H1 (cell line): ENCODE results near the gene MICOS13. TPM values are rescaled to one million over a fixed set of nuclear protein-coding genes. Genes with fewer than 3 reads are reported as not detected.

Source experiments
- CTCF ChIA-PET: fragments of 300-600 bp; sonication (Branson Sonifier 250); formaldehyde crosslinking; loops from one replicate; lab custom pipeline; 2021; ENCODE audit not compliant: partially characterized antibody; lab: Charles Lee
- POLR2A ChIA-PET: fragments of 300-600 bp; sonication (Branson Sonifier 250); formaldehyde crosslinking; loops from one replicate; lab custom pipeline; 2021; ENCODE audit warnings: inconsistent platforms; ENCODE audit not compliant: partially characterized antibody; lab: Charles Lee
- DNase-seq, 2 experiments: peaks; one replicate each; pipeline versions ENCODE4 v3.0.0 to v3.0.0-alpha.2; 2010 to 2022; ENCODE audit warnings: low spot score in 2 of 2, low read depth in 1 of 2, mixed read lengths in 1 of 2
- FAIRE-seq: peaks from 2 replicates; lab custom pipeline; 2011; peaks lifted over from hg19 to GRCh38; lab: Jason Lieb, UNC
- H2AFZ ChIP-seq: 2 replicates; pipeline ENCODE4 v1.8.1; 2012; ENCODE audit warnings: low read length, inconsistent platforms
- H2AK5ac ChIP-seq: 2 replicates; pipeline ENCODE4 v1.6.1; 2013; ENCODE audit warnings: low read depth, low read length
- H2BK120ac ChIP-seq: replicated peaks from 2 replicates; pipeline ENCODE3; 2013; ENCODE audit warnings: low read depth, low read length, inconsistent platforms
- H2BK12ac ChIP-seq: 2 replicates; pipeline ENCODE4 v1.6.1; 2013; ENCODE audit warnings: low read depth, low read length
- H2BK15ac ChIP-seq: 2 replicates; pipeline ENCODE4 v1.6.1; 2013; ENCODE audit warnings: low read length
- H2BK20ac ChIP-seq: 2 replicates; pipeline ENCODE4 v1.6.1; 2013; ENCODE audit warnings: low read length
- H2BK5ac ChIP-seq: 2 replicates; pipeline ENCODE4 v1.6.1; 2013; ENCODE audit warnings: low read depth, low read length
- H3K14ac ChIP-seq: 2 replicates; pipeline ENCODE4 v1.6.1; 2013; ENCODE audit warnings: inconsistent platforms; ENCODE audit not compliant: insufficient read length
- H3K18ac ChIP-seq: 2 replicates; pipeline ENCODE4 v1.6.1; 2013; ENCODE audit warnings: low read length; ENCODE audit errors: extremely low read depth
- H3K23ac ChIP-seq: 2 replicates; pipeline ENCODE4 v1.6.1; 2013; ENCODE audit warnings: inconsistent platforms; ENCODE audit not compliant: insufficient read length
- H3K23me2 ChIP-seq: 2 replicates; pipeline ENCODE4 v1.6.1; 2013; ENCODE audit warnings: low read depth, low read length
- H3K27ac ChIP-seq: 2 replicates; pipeline ENCODE4 v1.6.1; 2011; ENCODE audit warnings: low read depth, low read length, inconsistent platforms
- H3K27me3 ChIP-seq, 4 experiments: replicated peaks in 1 of 4; 1 replicate in 1 of 4; 2 replicates in 3 of 4; pipeline versions ENCODE4 v1.6.1 to v1.8.1; 2011 to 2013; ENCODE audit warnings: low read length in 3 of 4, mild to moderate bottlenecking in 3 of 4, inconsistent platforms in 2 of 4, mixed read lengths in 2 of 4, moderate library complexity in 1 of 4; ENCODE audit not compliant: control insufficient read depth in 3 of 4, insufficient read depth in 3 of 4; ENCODE audit errors: extremely low read depth in 1 of 4
- H3K36me3 ChIP-seq, 4 experiments: 2 replicates each; pipeline versions ENCODE4 v1.6.1 to v1.8.1; 2011 to 2013; ENCODE audit warnings: mild to moderate bottlenecking in 4 of 4, low read length in 3 of 4, moderate library complexity in 2 of 4, control low read depth in 1 of 4, inconsistent platforms in 1 of 4; ENCODE audit not compliant: insufficient read depth in 4 of 4, control insufficient read depth in 2 of 4
- H3K4ac ChIP-seq: replicated peaks from 2 replicates; pipeline ENCODE3; 2013; ENCODE audit warnings: low read length, low read depth, mixed read lengths, inconsistent platforms; ENCODE audit not compliant: insufficient read length
- H3K4me1 ChIP-seq, 4 experiments: replicated peaks in 1 of 4; 1 replicate in 1 of 4; 2 replicates in 3 of 4; pipeline versions ENCODE4 v1.6.1 to v1.8.1; 2011 to 2013; ENCODE audit warnings: low read length in 3 of 4, inconsistent platforms in 2 of 4, mixed read lengths in 1 of 4; ENCODE audit not compliant: insufficient read depth in 4 of 4, control insufficient read depth in 3 of 4
- H3K4me2 ChIP-seq, 2 experiments: 2 replicates each; pipeline versions ENCODE4 v1.6.1 to v1.8.1; 2011 to 2013; ENCODE audit warnings: low read depth in 2 of 2, low read length in 2 of 2, control low read depth in 1 of 2, inconsistent platforms in 1 of 2, mild to moderate bottlenecking in 1 of 2; ENCODE audit not compliant: insufficient read depth in 1 of 2
- H3K4me3 ChIP-seq, 4 experiments: fragments of 200-600, 300-600 bp in 1 of 4; sonication (generic), shearing (Covaris generic), sonication (Bioruptor Twin) in 1 of 4; 2 replicates each; pipeline versions ENCODE4 v1.5.1 to v1.8.1; 2011 to 2016; ENCODE audit warnings: low read length in 4 of 4, low read depth in 3 of 4, control low read depth in 2 of 4, inconsistent platforms in 2 of 4, mild to moderate bottlenecking in 2 of 4, mixed read lengths in 1 of 4, moderate library complexity in 1 of 4; ENCODE audit not compliant: insufficient read depth in 2 of 4; ENCODE audit errors: extremely low read depth in 1 of 4
- H3K56ac ChIP-seq: replicated peaks from 2 replicates; pipeline ENCODE3; 2013; ENCODE audit warnings: low read depth, mild to moderate bottlenecking, mixed read lengths, low read length, inconsistent platforms; ENCODE audit not compliant: insufficient read length
- H3K79me1 ChIP-seq: 2 replicates; pipeline ENCODE4 v1.6.1; 2013; ENCODE audit warnings: low read depth, low read length, control low read depth
- H3K79me2 ChIP-seq, 2 experiments: 2 replicates each; pipeline versions ENCODE4 v1.6.1 to v1.8.1; 2012 to 2013; ENCODE audit warnings: low read length in 2 of 2, mild to moderate bottlenecking in 2 of 2, inconsistent platforms in 1 of 2; ENCODE audit not compliant: insufficient read depth in 2 of 2, control insufficient read depth in 1 of 2
- H3K9ac ChIP-seq, 4 experiments: replicated peaks in 1 of 4; 1 replicate in 1 of 4; 2 replicates in 3 of 4; pipeline versions ENCODE4 v1.6.1 to v1.8.1; 2011 to 2013; ENCODE audit warnings: low read depth in 3 of 4, low read length in 3 of 4, control low read depth in 2 of 4, mild to moderate bottlenecking in 2 of 4, moderate library complexity in 2 of 4, inconsistent platforms in 1 of 4; ENCODE audit errors: extremely low read depth in 1 of 4
- H3K9me3 ChIP-seq, 2 experiments: 2 replicates each; pipeline versions ENCODE4 v1.6.1 to v1.8.1; 2012 to 2013; ENCODE audit warnings: mild to moderate bottlenecking in 2 of 2, moderate library complexity in 2 of 2, control low read depth in 1 of 2, inconsistent platforms in 1 of 2, low read depth in 1 of 2, low read length in 1 of 2, mixed read lengths in 1 of 2; ENCODE audit not compliant: insufficient read depth in 2 of 2
- H4K20me1 ChIP-seq, 2 experiments: replicated peaks in 1 of 2; 2 replicates each; pipeline versions ENCODE3 to v1.8.1; 2011 to 2013; ENCODE audit warnings: inconsistent platforms in 2 of 2, low read length in 2 of 2, mild to moderate bottlenecking in 1 of 2; ENCODE audit not compliant: insufficient read depth in 2 of 2, control insufficient read depth in 1 of 2
- H4K5ac ChIP-seq: 2 replicates; pipeline ENCODE4 v1.6.1; 2013; ENCODE audit warnings: low read length, low read depth, mixed read lengths, inconsistent platforms; ENCODE audit not compliant: insufficient read length
- H4K8ac ChIP-seq: 2 replicates; pipeline ENCODE4 v1.8.0; 2013; ENCODE audit warnings: mild to moderate bottlenecking, moderate library complexity, low read length, inconsistent platforms; ENCODE audit not compliant: insufficient read depth; ENCODE audit errors: extremely low read depth
- H4K91ac ChIP-seq: replicated peaks from 2 replicates; pipeline ENCODE3; 2013; ENCODE audit warnings: low read length, mixed read lengths, inconsistent platforms; ENCODE audit not compliant: insufficient read length
- ASH2L ChIP-seq: fragments of 200-600, 300-600 bp; sonication (generic); IDR thresholded peaks from one replicate; pipeline ENCODE4 v1.7.1; 2017; ENCODE audit warnings: low read length
- CHD1 ChIP-seq: IDR thresholded peaks from 2 replicates; pipeline ENCODE4 v1.6.1; 2012; ENCODE audit warnings: low read depth, low read length, improper control_type of control experiment
- CREB1 ChIP-seq: IDR thresholded peaks from 2 replicates; pipeline ENCODE4 v1.6.1; 2012; ENCODE audit warnings: inconsistent platforms
- EZH2 ChIP-seq: fragments of 200-600 bp; sonication (generic); IDR thresholded peaks from 2 replicates; pipeline ENCODE4 v1.7.1; 2012; ENCODE audit warnings: low read depth, mild to moderate bottlenecking, moderate library complexity, low read length, inconsistent platforms; ENCODE audit not compliant: severe bottlenecking
- JUND ChIP-seq: IDR thresholded peaks from 2 replicates; pipeline ENCODE4 v1.6.1; 2011; ENCODE audit warnings: mild to moderate bottlenecking, improper control_type of control experiment, low read length
- SP2 ChIP-seq: IDR thresholded peaks from 2 replicates; pipeline ENCODE4 v1.6.1; 2012; ENCODE audit warnings: mild to moderate bottlenecking, low read length, inconsistent platforms
- TEAD4 ChIP-seq: IDR thresholded peaks from 2 replicates; pipeline ENCODE4 v1.6.1; 2012; ENCODE audit warnings: low read depth, low read length, inconsistent platforms, mixed read lengths
- WGBS, 2 experiments: shearing (Covaris generic) in 1 of 2; methylation state at CpG; one replicate each; pipeline versions ENCODE4 v1.1.6 to v1.1.7; 2013 to 2015; ENCODE audit warnings: low lambda C conversion rate in 2 of 2, mixed read lengths in 2 of 2, inconsistent platforms in 1 of 2, low coverage in 1 of 2, missing lambda C conversion rate in 1 of 2; ENCODE audit not compliant: insufficient replicate concordance in 2 of 2, insufficient coverage in 1 of 2, insufficient read length in 1 of 2; ENCODE audit errors: extremely low coverage in 1 of 2, missing lambda C conversion rate in 1 of 2; 5-methylcytosine and 5-hydroxymethylcytosine counted together
- polyA plus RNA-seq, 7 experiments: library from polyadenylated mRNA; depleted of rRNA in 3 of 7; stranded (reverse) in 5 of 7; unstranded in 2 of 7; fragments of >200 nt in 5 of 7; fragments of 200-250 nt in 2 of 7; gene quantifications; 1 replicate in 5 of 7; 2 replicates in 1 of 7; 4 replicates in 1 of 7; pipeline versions ENCODE4 v1.2.1 to v1.2.3, GENCODE V29; 2011 to 2013; ENCODE audit warnings: missing spikeins in 2 of 7, mixed read lengths in 2 of 7
- total RNA-seq: library from RNA; stranded (reverse); fragmentation: NEBNext Ultra II Directional; extraction: Animal tissue kit (Norgen Biotek cat#: 25700); gene quantifications from 2 replicates; pipeline ENCODE4 v1.2.1, GENCODE V29; 2021

Gene MICOS13
- total and polyA plus RNA-seq, 2 of the 8 experiments (the other 6 are each of a cell fraction or from before 2014, with no cell fraction given), result 17.3 to 36.1 TPM

GRCh38 chr19:5707576-5708575 lies 27.6 kb upstream of the MICOS13 start:
- Histone ChIP-seq H3K27ac (no peak overlapping the region), H3K4ac (no peak overlapping the region), H3K23me2 (no peaks in the 10 kb centered on the region), H3K4me2 (no peak overlapping the region), H2AFZ (no peak overlapping the region), H3K79me1 (no peaks in the 10 kb centered on the region; the same call in 1 of the 2 replicates), H3K27me3 (no peaks in the 10 kb centered on the region), H2BK5ac (no peak overlapping the region), H3K56ac (no peak overlapping the region), H2BK15ac (no peak overlapping the region), H2AK5ac (no peak overlapping the region), H2BK12ac (no peak overlapping the region), H3K23ac (no peak overlapping the region), H3K9me3 (peaks cover 0 to 5% of the 10 kb centered on the region in 2 experiments; a peak in 1 of 4 replicates), H3K79me2 (no peaks in the 10 kb centered on the region), H3K4me3 (no peak overlapping the region), H4K8ac (no peak overlapping the region), H3K9ac (no peak overlapping the region), H3K4me1 (no peaks in the 10 kb centered on the region), H3K14ac (no peak overlapping the region), H2BK120ac (no peak overlapping the region), H4K20me1 (peaks cover 3 to 18% of the 10 kb centered on the region in 2 experiments), H3K18ac (no peak overlapping the region), H4K91ac (no peak overlapping the region), H2BK20ac (no peak overlapping the region), H4K5ac (no peak overlapping the region), H3K36me3 (peaks cover 52 to 85% (median 77%) of the 10 kb centered on the region in 4 experiments)
- CTCF ChIA-PET, result interaction anchor here (1.1 to 5.4 kb wide), 3 partner anchors 10 to 42 kb away, joined by 3 to 23 read pairs (median 3); partner anchors contain the start of gene RPL36
- TF ChIP-seq JUND (no peak), SP2 (no peak), ASH2L (no peak), CREB1 (no peak), CHD1 (no peak), EZH2 (no peak), TEAD4 (no peak)
- FAIRE-seq, result no peak
- DNase-seq, result no peak
- POLR2A ChIA-PET, result interaction anchor here (0.6 to 22.4 kb wide), 6 partner anchors 10 to 191 kb away, joined by 3 to 620 read pairs (median 6); partner anchors contain the start of genes CATSPERD, LONP1, PRR22 and RPL36
- WGBS, 2 experiments, result 92% methylated on average over 35 of the region's 37 CpGs; no CpG with 5 or more reads in 1 of the 2 experiments
